Liver (tissue), 9 donors: Measurements from ENCODE around the gene AP1M1. TPM values are rescaled to one million over a fixed set of nuclear protein-coding genes. Genes with fewer than 3 reads are reported as not detected.

Experiments
- DNase-seq: peaks from one replicate; pipeline ENCODE4 v3.0.0-alpha.2; 2017; ENCODE audit warnings: low spot score
- H3K27ac ChIP-seq, 2 donors: one replicate each; pipeline ENCODE4 v1.7.0; 2013; ENCODE audit warnings: inconsistent platforms in 2 of 2, low read length in 2 of 2, control low read depth in 1 of 2, low read depth in 1 of 2, mild to moderate bottlenecking in 1 of 2
- H3K27me3 ChIP-seq, 4 donors: one replicate each; pipeline versions ENCODE4 v1.6.1 to v1.7.0; 2013; ENCODE audit warnings: low read length in 3 of 4, inconsistent platforms in 1 of 4, mild to moderate bottlenecking in 1 of 4, moderate library complexity in 1 of 4; ENCODE audit not compliant: control insufficient read depth in 4 of 4, insufficient read depth in 4 of 4
- H3K36me3 ChIP-seq, 4 donors: one replicate each; pipeline versions ENCODE4 v1.6.1 to v1.7.0; 2013; ENCODE audit warnings: low read length in 3 of 4, mild to moderate bottlenecking in 3 of 4, low read depth in 1 of 4, moderate library complexity in 1 of 4; ENCODE audit not compliant: control insufficient read depth in 4 of 4, insufficient read depth in 3 of 4
- H3K4me1 ChIP-seq, 4 donors: one replicate each; pipeline versions ENCODE4 v1.6.1 to v1.7.0; 2013; ENCODE audit warnings: low read length in 3 of 4, mild to moderate bottlenecking in 3 of 4, moderate library complexity in 1 of 4; ENCODE audit not compliant: control insufficient read depth in 4 of 4, insufficient read depth in 4 of 4
- H3K4me3 ChIP-seq, 3 donors: one replicate each; pipeline versions ENCODE4 v1.6.1 to v1.7.0; 2013; ENCODE audit warnings: low read length in 3 of 3, control low read depth in 1 of 3, low read depth in 1 of 3, mild to moderate bottlenecking in 1 of 3
- H3K9ac ChIP-seq, 2 donors: one replicate each; pipeline ENCODE4 v1.7.0; 2013; ENCODE audit warnings: low read length in 2 of 2, mild to moderate bottlenecking in 2 of 2, moderate library complexity in 2 of 2, control low read depth in 1 of 2, low read depth in 1 of 2
- H3K9me3 ChIP-seq, 4 donors: one replicate each; pipeline versions ENCODE4 v1.6.1 to v1.7.0; 2013; ENCODE audit warnings: low read length in 3 of 4; ENCODE audit not compliant: control insufficient read depth in 4 of 4
- EGR1 ChIP-seq, 2 donors: IDR thresholded peaks; 2 replicates each; pipeline ENCODE4 v1.6.1; 2016 to 2018; ENCODE audit warnings: antibody characterized with exemption in 2 of 2, low read depth in 2 of 2
- FOXA1 ChIP-seq: IDR thresholded peaks from 2 replicates; pipeline ENCODE4 v1.6.1; 2016; ENCODE audit warnings: antibody characterized with exemption
- FOXA2 ChIP-seq: IDR thresholded peaks from 2 replicates; pipeline ENCODE4 v1.6.1; 2016; ENCODE audit warnings: antibody characterized with exemption
- GABPA ChIP-seq, 2 donors: IDR thresholded peaks in 1 of 2; conservative IDR thresholded peaks in 1 of 2; 2 replicates each; pipeline ENCODE4 v1.6.1; 2016; ENCODE audit warnings: antibody characterized with exemption in 2 of 2, mild to moderate bottlenecking in 1 of 2, moderate library complexity in 1 of 2
- HNF4A ChIP-seq, 2 donors: conservative IDR thresholded peaks; 2 replicates each; pipeline ENCODE4 v1.6.1; 2016; ENCODE audit warnings: antibody characterized with exemption in 2 of 2, mild to moderate bottlenecking in 2 of 2
- HNF4G ChIP-seq: IDR thresholded peaks from 2 replicates; pipeline ENCODE4 v1.6.1; 2016; ENCODE audit warnings: antibody characterized with exemption
- JUND ChIP-seq, 2 donors: IDR thresholded peaks; 2 replicates each; pipeline ENCODE4 v1.6.1; 2016; ENCODE audit warnings: antibody characterized with exemption in 2 of 2
- NR2F2 ChIP-seq: IDR thresholded peaks from 2 replicates; pipeline ENCODE4 v1.6.1; 2016; ENCODE audit warnings: antibody characterized with exemption
- RAD21 ChIP-seq, 2 donors: IDR thresholded peaks; 2 replicates each; pipeline ENCODE4 v1.6.1; 2016; ENCODE audit warnings: antibody characterized with exemption in 2 of 2, mild to moderate bottlenecking in 2 of 2
- RXRA ChIP-seq, 2 donors: IDR thresholded peaks; 2 replicates each; pipeline ENCODE4 v1.6.1; 2017 to 2018; ENCODE audit warnings: antibody characterized with exemption in 2 of 2, mild to moderate bottlenecking in 1 of 2
- SP1 ChIP-seq: IDR thresholded peaks from 2 replicates; pipeline ENCODE4 v1.6.1; 2018; ENCODE audit warnings: antibody characterized with exemption, mild to moderate bottlenecking
- TAF1 ChIP-seq: conservative IDR thresholded peaks from 2 replicates; pipeline ENCODE4 v1.6.1; 2016; ENCODE audit warnings: antibody characterized with exemption, mild to moderate bottlenecking
- WGBS: extraction: QIAGEN DNeasy Blood & Tissue Kit; methylation state at CpG from one replicate; pipeline ENCODE4 v1.1.7; 2013; 5-methylcytosine and 5-hydroxymethylcytosine counted together
- polyA plus RNA-seq, 2 donors: library from polyadenylated mRNA; stranded (reverse) in 1 of 2; unstranded in 1 of 2; fragments of 200-250 nt in 1 of 2; fragments of >200 nt in 1 of 2; fragmentation: Nextera tagmentation in 1 of 2; extraction: Ambion mirVana in 1 of 2; gene quantifications; one replicate each; pipeline versions ENCODE4 v1.2.1 to v1.2.3, GENCODE V29; 2013 to 2015
- total RNA-seq, 2 donors: library from RNA; depleted of rRNA; stranded (reverse); fragments of >200 nt; gene quantifications; one replicate each; pipeline ENCODE4 v1.2.3, GENCODE V29; 2014
- TF ChIP-seq, protein P1 (sequence below): IDR thresholded peaks from 2 replicates; pipeline ENCODE4 v1.6.1; 2016; ENCODE audit warnings: antibody characterized with exemption
- TF ChIP-seq, protein P2 (sequence below): fragments of 150-350 bp; IDR thresholded peaks from 2 replicates; pipeline ENCODE4 v1.5.1; 2017; ENCODE audit warnings: improper control_type of control experiment, low read depth, low read length; ENCODE audit not compliant: missing input control
- TF ChIP-seq, protein P3 (sequence below): IDR thresholded peaks from 2 replicates; pipeline ENCODE4 v1.6.1; 2016; ENCODE audit warnings: antibody characterized with exemption, mild to moderate bottlenecking
- TF ChIP-seq, protein P4 (sequence below): IDR thresholded peaks from 2 replicates; pipeline ENCODE4 v1.6.1; 2016; ENCODE audit warnings: antibody characterized with exemption
- donor health status: healthy.
- donor health status: healthy.
- donor health status: healthy.
- donor health status: healthy.
- donor health status: healthy.

Gene AP1M1
- total and polyA plus RNA-seq, 4 donors: 25.4 to 62.2 (median 50.4) TPM

DNA sequence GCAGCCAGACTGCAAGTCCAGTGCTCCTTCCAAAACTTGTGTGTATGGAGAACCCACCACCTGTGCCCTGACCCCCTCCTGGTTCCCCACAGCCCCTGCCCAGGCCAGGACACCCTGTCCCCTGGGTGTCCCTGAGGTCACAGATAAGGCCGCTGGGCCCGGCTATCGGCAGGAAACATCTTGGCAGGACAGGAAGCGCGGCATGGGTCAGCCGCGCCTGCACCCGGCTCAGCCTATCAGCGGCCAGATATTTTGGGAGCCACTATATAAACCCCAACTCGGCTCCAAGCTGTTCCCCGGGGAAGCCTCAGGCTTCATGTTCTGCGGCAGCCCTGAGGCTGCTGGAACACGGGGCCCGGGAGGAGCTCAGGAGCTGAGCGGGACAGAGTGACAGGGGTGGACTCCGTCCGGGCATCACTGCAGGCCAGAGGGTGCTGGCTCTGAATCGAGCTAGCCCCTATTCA is 60.8 kb downstream of the AP1M1 start:
- no peaks in the 10 kb centered on the region for H3K9me3 ChIP-seq
- DNase-seq: no peak
- 55% methylated on average over 18 of the region's 18 CpGs for WGBS
- H3K27ac ChIP-seq: peak overlapping the region in 1 of 2 donors; percentile 57
- H3K27me3 ChIP-seq: no peaks in the 10 kb centered on the region
- no peaks in the 10 kb centered on the region for H3K36me3 ChIP-seq
- H3K9ac ChIP-seq: no peak overlapping the region
- TF ChIP-seq, protein P1, sequence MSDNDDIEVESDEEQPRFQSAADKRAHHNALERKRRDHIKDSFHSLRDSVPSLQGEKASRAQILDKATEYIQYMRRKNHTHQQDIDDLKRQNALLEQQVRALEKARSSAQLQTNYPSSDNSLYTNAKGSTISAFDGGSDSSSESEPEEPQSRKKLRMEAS: no peak
- TF ChIP-seq EGR1 (IDR thresholded peaks at IDR 0.05; ENCODE audit: low read depth in 2 of 2) (no peak), RXRA (IDR thresholded peaks at IDR 0.05) (peak; percentile 36 to 62), JUND (IDR thresholded peaks at IDR 0.05) (no peak), HNF4A (conservative IDR thresholded peaks at IDR 0.05) (no peak), NR2F2 (peak; percentile 100), TAF1 (no peak), SP1 (peak; percentile 83), RAD21 (IDR thresholded peaks at IDR 0.05) (peak in 1 of 2 donors; percentile 12), HNF4G (no peak), FOXA2 (no peak)
- TF ChIP-seq, protein P2, sequence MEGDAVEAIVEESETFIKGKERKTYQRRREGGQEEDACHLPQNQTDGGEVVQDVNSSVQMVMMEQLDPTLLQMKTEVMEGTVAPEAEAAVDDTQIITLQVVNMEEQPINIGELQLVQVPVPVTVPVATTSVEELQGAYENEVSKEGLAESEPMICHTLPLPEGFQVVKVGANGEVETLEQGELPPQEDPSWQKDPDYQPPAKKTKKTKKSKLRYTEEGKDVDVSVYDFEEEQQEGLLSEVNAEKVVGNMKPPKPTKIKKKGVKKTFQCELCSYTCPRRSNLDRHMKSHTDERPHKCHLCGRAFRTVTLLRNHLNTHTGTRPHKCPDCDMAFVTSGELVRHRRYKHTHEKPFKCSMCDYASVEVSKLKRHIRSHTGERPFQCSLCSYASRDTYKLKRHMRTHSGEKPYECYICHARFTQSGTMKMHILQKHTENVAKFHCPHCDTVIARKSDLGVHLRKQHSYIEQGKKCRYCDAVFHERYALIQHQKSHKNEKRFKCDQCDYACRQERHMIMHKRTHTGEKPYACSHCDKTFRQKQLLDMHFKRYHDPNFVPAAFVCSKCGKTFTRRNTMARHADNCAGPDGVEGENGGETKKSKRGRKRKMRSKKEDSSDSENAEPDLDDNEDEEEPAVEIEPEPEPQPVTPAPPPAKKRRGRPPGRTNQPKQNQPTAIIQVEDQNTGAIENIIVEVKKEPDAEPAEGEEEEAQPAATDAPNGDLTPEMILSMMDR: no peak
- TF ChIP-seq, protein P3, sequence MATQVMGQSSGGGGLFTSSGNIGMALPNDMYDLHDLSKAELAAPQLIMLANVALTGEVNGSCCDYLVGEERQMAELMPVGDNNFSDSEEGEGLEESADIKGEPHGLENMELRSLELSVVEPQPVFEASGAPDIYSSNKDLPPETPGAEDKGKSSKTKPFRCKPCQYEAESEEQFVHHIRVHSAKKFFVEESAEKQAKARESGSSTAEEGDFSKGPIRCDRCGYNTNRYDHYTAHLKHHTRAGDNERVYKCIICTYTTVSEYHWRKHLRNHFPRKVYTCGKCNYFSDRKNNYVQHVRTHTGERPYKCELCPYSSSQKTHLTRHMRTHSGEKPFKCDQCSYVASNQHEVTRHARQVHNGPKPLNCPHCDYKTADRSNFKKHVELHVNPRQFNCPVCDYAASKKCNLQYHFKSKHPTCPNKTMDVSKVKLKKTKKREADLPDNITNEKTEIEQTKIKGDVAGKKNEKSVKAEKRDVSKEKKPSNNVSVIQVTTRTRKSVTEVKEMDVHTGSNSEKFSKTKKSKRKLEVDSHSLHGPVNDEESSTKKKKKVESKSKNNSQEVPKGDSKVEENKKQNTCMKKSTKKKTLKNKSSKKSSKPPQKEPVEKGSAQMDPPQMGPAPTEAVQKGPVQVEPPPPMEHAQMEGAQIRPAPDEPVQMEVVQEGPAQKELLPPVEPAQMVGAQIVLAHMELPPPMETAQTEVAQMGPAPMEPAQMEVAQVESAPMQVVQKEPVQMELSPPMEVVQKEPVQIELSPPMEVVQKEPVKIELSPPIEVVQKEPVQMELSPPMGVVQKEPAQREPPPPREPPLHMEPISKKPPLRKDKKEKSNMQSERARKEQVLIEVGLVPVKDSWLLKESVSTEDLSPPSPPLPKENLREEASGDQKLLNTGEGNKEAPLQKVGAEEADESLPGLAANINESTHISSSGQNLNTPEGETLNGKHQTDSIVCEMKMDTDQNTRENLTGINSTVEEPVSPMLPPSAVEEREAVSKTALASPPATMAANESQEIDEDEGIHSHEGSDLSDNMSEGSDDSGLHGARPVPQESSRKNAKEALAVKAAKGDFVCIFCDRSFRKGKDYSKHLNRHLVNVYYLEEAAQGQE: no peak
- H3K4me3 ChIP-seq: no peak overlapping the region
- peaks cover 8 to 37% (median 20%) of the 10 kb centered on the region in 4 donors for H3K4me1 ChIP-seq

DNA sequence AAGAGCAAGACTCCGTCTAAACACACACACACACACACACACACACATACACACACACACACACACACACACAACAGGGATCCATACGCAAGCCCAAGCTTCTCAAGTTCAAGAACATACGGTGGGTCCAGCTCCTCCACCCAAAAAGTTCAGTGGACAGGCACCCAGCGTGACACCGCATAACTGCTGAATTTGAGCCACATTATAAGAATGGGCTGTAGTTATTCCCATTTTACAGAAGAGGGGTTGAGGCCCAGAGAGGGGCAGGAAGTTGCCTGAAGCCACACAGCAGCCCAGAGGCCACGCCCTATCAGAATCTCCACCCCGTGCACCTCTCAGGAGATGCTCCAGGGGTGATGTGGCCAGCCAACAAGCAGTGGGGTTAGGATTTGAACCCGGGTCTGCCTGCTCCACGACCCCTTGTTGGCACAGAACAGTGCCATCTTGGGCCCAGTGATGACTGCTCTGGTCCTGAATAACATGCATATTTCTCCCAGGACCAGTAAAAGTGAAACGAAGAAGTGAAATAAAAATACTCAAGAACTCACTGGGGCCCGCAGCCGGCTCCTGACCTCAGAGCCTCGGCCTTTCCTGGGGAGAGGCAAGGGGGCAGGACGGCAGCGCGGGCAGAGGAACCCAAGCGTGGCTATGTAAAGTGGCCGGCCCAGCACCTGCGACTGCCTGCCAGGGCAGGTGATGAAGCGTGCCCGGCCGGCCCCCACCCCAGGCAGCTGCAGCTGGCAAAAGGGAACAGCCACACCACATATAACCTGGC is 61.9 kb downstream of the AP1M1 start:
- Histone ChIP-seq H3K9ac (no peak overlapping the region), H3K27ac (peak overlapping the region in 1 of 2 donors; percentile 6), H3K4me3 (no peak overlapping the region), H3K36me3 (no peaks in the 10 kb centered on the region), H3K9me3 (no peaks in the 10 kb centered on the region), H3K27me3 (no peaks in the 10 kb centered on the region), H3K4me1 (peaks cover 9 to 32% (median 18%) of the 10 kb centered on the region in 4 donors)
- no peak for DNase-seq
- whole genome bisulfite sequencing: 74% methylated on average over 22 of the region's 22 CpGs
- TF ChIP-seq, protein P4, sequence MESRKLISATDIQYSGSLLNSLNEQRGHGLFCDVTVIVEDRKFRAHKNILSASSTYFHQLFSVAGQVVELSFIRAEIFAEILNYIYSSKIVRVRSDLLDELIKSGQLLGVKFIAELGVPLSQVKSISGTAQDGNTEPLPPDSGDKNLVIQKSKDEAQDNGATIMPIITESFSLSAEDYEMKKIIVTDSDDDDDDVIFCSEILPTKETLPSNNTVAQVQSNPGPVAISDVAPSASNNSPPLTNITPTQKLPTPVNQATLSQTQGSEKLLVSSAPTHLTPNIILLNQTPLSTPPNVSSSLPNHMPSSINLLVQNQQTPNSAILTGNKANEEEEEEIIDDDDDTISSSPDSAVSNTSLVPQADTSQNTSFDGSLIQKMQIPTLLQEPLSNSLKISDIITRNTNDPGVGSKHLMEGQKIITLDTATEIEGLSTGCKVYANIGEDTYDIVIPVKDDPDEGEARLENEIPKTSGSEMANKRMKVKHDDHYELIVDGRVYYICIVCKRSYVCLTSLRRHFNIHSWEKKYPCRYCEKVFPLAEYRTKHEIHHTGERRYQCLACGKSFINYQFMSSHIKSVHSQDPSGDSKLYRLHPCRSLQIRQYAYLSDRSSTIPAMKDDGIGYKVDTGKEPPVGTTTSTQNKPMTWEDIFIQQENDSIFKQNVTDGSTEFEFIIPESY: no peak
- TF ChIP-seq, protein P2: no peak
- TF ChIP-seq RAD21 (IDR thresholded peaks at IDR 0.05): no peak
- TF ChIP-seq, protein P3: no peak
- TF ChIP-seq EGR1 (IDR thresholded peaks at IDR 0.05; ENCODE audit: low read depth in 2 of 2): no peak
- no peak for TF ChIP-seq FOXA1
- TF ChIP-seq, protein P1: no peak
- TF ChIP-seq GABPA (IDR thresholded peaks at IDR 0.05 in 1 of 2, conservative IDR thresholded peaks at IDR 0.05 in 1 of 2): no peak
- TF ChIP-seq HNF4A (conservative IDR thresholded peaks at IDR 0.05): no peak
- no peak for TF ChIP-seq NR2F2
- no peak for TF ChIP-seq SP1
- TF ChIP-seq TAF1: no peak
